Cardiac muscle cell (in vitro differentiated cells and primary cell): ENCODE measurements around the gene LCE3C. TPM values are rescaled to one million over a fixed set of nuclear protein-coding genes. Genes with fewer than 3 reads are reported as not detected.

Experiments
- DNase-seq, 2 donors: peaks; one replicate each; pipeline versions ENCODE4 v3.0.0 to v3.0.0-alpha.2; 2010 to 2017; ENCODE audit warnings: low read depth in 1 of 2, low spot score in 1 of 2
- H3K27ac ChIP-seq: fragments of 200-600 bp; sonication (generic); 2 replicates; pipeline ENCODE4 v1.5.1; 2016
- H3K27me3 ChIP-seq: fragments of 200-600 bp; sonication (generic); 2 replicates; pipeline ENCODE4 v1.6.0; 2016; ENCODE audit warnings: control low read depth
- H3K36me3 ChIP-seq: fragments of 200-600 bp; sonication (generic); 2 replicates; pipeline ENCODE4 v1.5.1; 2016; ENCODE audit warnings: control low read depth
- H3K4me1 ChIP-seq: fragments of 200-600 bp; sonication (generic); 2 replicates; pipeline ENCODE4 v1.8.1; 2017; ENCODE audit warnings: low read depth, mild to moderate bottlenecking, mixed run types
- H3K4me3 ChIP-seq: fragments of 200-600 bp; sonication (generic); 2 replicates; pipeline ENCODE4 v1.5.1; 2016; ENCODE audit warnings: mild to moderate bottlenecking
- H3K9me3 ChIP-seq: fragments of 200-600 bp; sonication (generic); 2 replicates; pipeline ENCODE4 v1.5.1; 2017; ENCODE audit warnings: low read depth, mild to moderate bottlenecking, control low read depth
- polyA plus RNA-seq: library from polyadenylated mRNA; unstranded; fragments of >200 nt; fragmentation: Nextera tagmentation; extraction: Ambion mirVana; gene quantifications from 2 replicates; pipeline ENCODE4 v1.2.1, GENCODE V29; 2016
- total RNA-seq: library from RNA; depleted of rRNA; stranded (reverse); fragments of >200 nt; gene quantifications from 2 replicates; pipeline ENCODE4 v1.2.3, GENCODE V29; 2016
- TF ChIP-seq, protein P1 (sequence below): IDR thresholded peaks from 2 replicates; pipeline ENCODE4 v1.5.1; 2012; ENCODE audit warnings: low read depth, mild to moderate bottlenecking, low read length

The LCE3C gene
- total and polyA plus RNA-seq, 2 experiments from 2014 or later: not detected

- Histone ChIP-seq H3K36me3 (no peaks in the 10 kb centered on the region), H3K27me3 (no peaks in the 10 kb centered on the region), H3K27ac (no peak overlapping the region), H3K9me3 (no peaks in the 10 kb centered on the region), H3K4me3 (no peak overlapping the region), H3K4me1 (no peaks in the 10 kb centered on the region)
- TF ChIP-seq, protein P1, sequence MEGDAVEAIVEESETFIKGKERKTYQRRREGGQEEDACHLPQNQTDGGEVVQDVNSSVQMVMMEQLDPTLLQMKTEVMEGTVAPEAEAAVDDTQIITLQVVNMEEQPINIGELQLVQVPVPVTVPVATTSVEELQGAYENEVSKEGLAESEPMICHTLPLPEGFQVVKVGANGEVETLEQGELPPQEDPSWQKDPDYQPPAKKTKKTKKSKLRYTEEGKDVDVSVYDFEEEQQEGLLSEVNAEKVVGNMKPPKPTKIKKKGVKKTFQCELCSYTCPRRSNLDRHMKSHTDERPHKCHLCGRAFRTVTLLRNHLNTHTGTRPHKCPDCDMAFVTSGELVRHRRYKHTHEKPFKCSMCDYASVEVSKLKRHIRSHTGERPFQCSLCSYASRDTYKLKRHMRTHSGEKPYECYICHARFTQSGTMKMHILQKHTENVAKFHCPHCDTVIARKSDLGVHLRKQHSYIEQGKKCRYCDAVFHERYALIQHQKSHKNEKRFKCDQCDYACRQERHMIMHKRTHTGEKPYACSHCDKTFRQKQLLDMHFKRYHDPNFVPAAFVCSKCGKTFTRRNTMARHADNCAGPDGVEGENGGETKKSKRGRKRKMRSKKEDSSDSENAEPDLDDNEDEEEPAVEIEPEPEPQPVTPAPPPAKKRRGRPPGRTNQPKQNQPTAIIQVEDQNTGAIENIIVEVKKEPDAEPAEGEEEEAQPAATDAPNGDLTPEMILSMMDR: no peak
- DNase-seq: no peak
Measured at GRCh38 chr1:152640351-152640750, 40.3 kb downstream of the LCE3C start.

DNA sequence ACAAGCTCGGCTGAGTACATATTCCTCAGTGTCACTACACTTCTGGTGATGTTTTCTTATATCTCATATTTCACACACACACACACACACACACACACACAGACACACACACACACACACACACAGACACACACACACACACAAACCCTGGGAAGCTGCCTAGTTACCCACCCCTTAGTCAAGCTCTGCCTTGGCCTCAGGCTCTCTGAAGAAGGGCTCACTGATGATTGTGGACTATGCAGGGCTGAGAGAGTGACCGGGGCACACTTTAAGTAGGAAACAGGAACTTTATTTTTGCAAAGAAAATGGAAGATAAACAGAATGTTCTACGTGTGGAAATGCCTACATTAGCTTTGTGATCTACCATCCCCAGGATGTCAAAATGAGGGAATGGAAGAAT, 43.9 kb downstream of the LCE3C start:
- no peaks in the 10 kb centered on the region for H3K9me3 ChIP-seq
- no peak overlapping the region for H3K27ac ChIP-seq
- no peaks in the 10 kb centered on the region for H3K4me1 ChIP-seq
- DNase-seq: no peak
- H3K4me3 ChIP-seq: no peak overlapping the region
- TF ChIP-seq, protein P1: no peak
- no peaks in the 10 kb centered on the region for H3K27me3 ChIP-seq
- H3K36me3 ChIP-seq: no peaks in the 10 kb centered on the region

DNA sequence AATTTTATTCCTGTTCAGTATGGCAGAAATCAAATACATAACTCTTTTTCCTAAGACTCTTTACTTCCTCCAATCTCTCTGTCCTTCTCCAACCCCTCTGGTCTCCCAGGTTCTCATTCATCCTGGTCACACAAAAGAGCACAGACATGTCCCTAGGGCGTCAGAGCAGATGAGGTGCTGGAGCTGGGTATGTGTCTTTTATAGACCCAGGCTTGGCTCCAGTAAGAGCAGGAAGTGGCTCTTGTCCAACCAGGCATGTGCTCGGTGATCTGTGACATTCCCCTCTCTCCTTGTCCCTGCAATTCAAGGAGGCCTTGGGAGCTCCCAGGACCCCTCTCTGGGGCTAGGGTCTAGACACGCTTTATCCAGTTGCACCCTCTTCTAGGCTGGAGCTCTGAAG, 45.1 kb downstream of the LCE3C start:
- Histone ChIP-seq H3K4me3 (no peak overlapping the region), H3K27me3 (no peaks in the 10 kb centered on the region), H3K27ac (no peak overlapping the region), H3K9me3 (no peaks in the 10 kb centered on the region), H3K4me1 (no peaks in the 10 kb centered on the region), H3K36me3 (no peaks in the 10 kb centered on the region)
- DNase-seq: no peak
- TF ChIP-seq, protein P1: no peak

DNA sequence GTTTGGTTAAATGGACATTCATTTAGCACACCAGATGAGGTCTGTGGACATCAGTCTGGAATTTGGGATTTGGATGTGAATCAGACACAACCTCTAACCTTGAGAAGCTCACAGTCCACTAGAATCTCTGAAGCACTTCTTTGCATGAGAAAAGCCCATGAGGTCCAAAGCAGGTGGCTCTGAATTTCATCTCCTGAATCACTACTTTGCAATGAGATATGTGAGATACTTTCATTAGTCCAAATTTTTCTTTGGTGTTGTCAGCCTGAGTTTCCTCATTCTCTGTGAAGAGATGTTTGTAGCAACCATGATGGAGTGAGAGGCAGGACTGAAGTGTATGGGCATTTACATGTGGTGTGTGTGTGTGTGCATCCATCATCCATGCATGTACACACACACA, 46.6 kb downstream of the LCE3C start:
- DNase-seq: no peak
- TF ChIP-seq, protein P1: no peak
- no peaks in the 10 kb centered on the region for H3K4me1 ChIP-seq
- H3K9me3 ChIP-seq: no peaks in the 10 kb centered on the region
- H3K27ac ChIP-seq: no peak overlapping the region
- H3K27me3 ChIP-seq: no peaks in the 10 kb centered on the region
- H3K4me3 ChIP-seq: no peak overlapping the region
- H3K36me3 ChIP-seq: no peaks in the 10 kb centered on the region

Other genes with a start within 250 kb of the LCE3C start
- gene FLG2, start 240.2 kb upstream of the LCE3C start, total RNA-seq: not detected in 2 replicates
- gene FLG2, start 240.2 kb upstream of the LCE3C start, polyA plus RNA-seq: not detected in 2 replicates
- not detected in 2 replicates for gene CRNN, start 186.0 kb upstream of the LCE3C start, total RNA-seq
- not detected in 2 replicates for gene CRNN, start 186.0 kb upstream of the LCE3C start, polyA plus RNA-seq
- not detected in 2 replicates for gene LCE5A, start 89.4 kb upstream of the LCE3C start, total RNA-seq
- not detected in 2 replicates for gene LCE5A, start 89.4 kb upstream of the LCE3C start, polyA plus RNA-seq
- not detected in 2 replicates for gene CRCT1, start 85.8 kb upstream of the LCE3C start, total RNA-seq
- gene CRCT1, start 85.8 kb upstream of the LCE3C start, polyA plus RNA-seq: not detected in 2 replicates
- not detected in 2 replicates for gene LCE3E, start 33.5 kb upstream of the LCE3C start, total RNA-seq
- gene LCE3E, start 33.5 kb upstream of the LCE3C start, polyA plus RNA-seq: not detected in 2 replicates
- gene LCE3D, start 19.7 kb upstream of the LCE3C start, total RNA-seq: not detected in 2 replicates
- gene LCE3D, start 19.7 kb upstream of the LCE3C start, polyA plus RNA-seq: not detected in 2 replicates
- not detected in 2 replicates for gene LCE3B, start 13.6 kb downstream of the LCE3C start, total RNA-seq
- gene LCE3B, start 13.6 kb downstream of the LCE3C start, polyA plus RNA-seq: not detected in 2 replicates
- gene LCE3A, start 22.9 kb downstream of the LCE3C start, total RNA-seq: not detected in 2 replicates
- gene LCE3A, start 22.9 kb downstream of the LCE3C start, polyA plus RNA-seq: not detected in 2 replicates
- not detected in 2 replicates for gene LCE2D, start 63.1 kb downstream of the LCE3C start, total RNA-seq
- gene LCE2D, start 63.1 kb downstream of the LCE3C start, polyA plus RNA-seq: not detected in 2 replicates
- not detected in 2 replicates for gene LCE2C, start 75.0 kb downstream of the LCE3C start, total RNA-seq
- not detected in 2 replicates for gene LCE2C, start 75.0 kb downstream of the LCE3C start, polyA plus RNA-seq
- not detected in 2 replicates for gene LCE2B, start 85.9 kb downstream of the LCE3C start, total RNA-seq
- not detected in 2 replicates for gene LCE2B, start 85.9 kb downstream of the LCE3C start, polyA plus RNA-seq
- gene LCE2A, start 98.1 kb downstream of the LCE3C start, total RNA-seq: not detected in 2 replicates
- gene LCE2A, start 98.1 kb downstream of the LCE3C start, polyA plus RNA-seq: not detected in 2 replicates
- not detected in 2 replicates for gene LCE4A, start 107.9 kb downstream of the LCE3C start, total RNA-seq
- gene LCE4A, start 107.9 kb downstream of the LCE3C start, polyA plus RNA-seq: not detected in 2 replicates
- gene KPRP, start 157.8 kb downstream of the LCE3C start, total RNA-seq: not detected in 2 replicates
- not detected in 2 replicates for gene KPRP, start 157.8 kb downstream of the LCE3C start, polyA plus RNA-seq
- not detected in 2 replicates for gene LCE1F, start 174.9 kb downstream of the LCE3C start, total RNA-seq
- not detected in 2 replicates for gene LCE1F, start 174.9 kb downstream of the LCE3C start, polyA plus RNA-seq
- gene LCE1E, start 186.0 kb downstream of the LCE3C start, total RNA-seq: not detected in 2 replicates
- not detected in 2 replicates for gene LCE1E, start 186.0 kb downstream of the LCE3C start, polyA plus RNA-seq
- gene LCE1D, start 196.5 kb downstream of the LCE3C start, total RNA-seq: not detected in 2 replicates
- not detected in 2 replicates for gene LCE1D, start 196.5 kb downstream of the LCE3C start, polyA plus RNA-seq
- not detected in 2 replicates for gene LCE1C, start 206.4 kb downstream of the LCE3C start, total RNA-seq
- not detected in 2 replicates for gene LCE1C, start 206.4 kb downstream of the LCE3C start, polyA plus RNA-seq
- not detected in 2 replicates for gene LCE1B, start 211.7 kb downstream of the LCE3C start, total RNA-seq
- not detected in 2 replicates for gene LCE1B, start 211.7 kb downstream of the LCE3C start, polyA plus RNA-seq
- gene LCE1A, start 227.2 kb downstream of the LCE3C start, total RNA-seq: not detected in 2 replicates
- gene LCE1A, start 227.2 kb downstream of the LCE3C start, polyA plus RNA-seq: not detected in 2 replicates
- gene LCE6A, start 242.6 kb downstream of the LCE3C start, total RNA-seq: not detected in 2 replicates
- not detected in 2 replicates for gene LCE6A, start 242.6 kb downstream of the LCE3C start, polyA plus RNA-seq